Activated CD8-positive, alpha-beta memory T cell treated with anti-CD3 and anti-CD28 coated beads, Interleukin-2, amount 50 U/mL, for 24 hours (primary cell): ENCODE data around the gene FOXG1.

Source experiments
- DNase-seq: peaks from one replicate; pipeline ENCODE4 v3.0.0-alpha.2; 2020; ENCODE audit errors: extremely low read depth

The FOXG1 gene

DNA sequence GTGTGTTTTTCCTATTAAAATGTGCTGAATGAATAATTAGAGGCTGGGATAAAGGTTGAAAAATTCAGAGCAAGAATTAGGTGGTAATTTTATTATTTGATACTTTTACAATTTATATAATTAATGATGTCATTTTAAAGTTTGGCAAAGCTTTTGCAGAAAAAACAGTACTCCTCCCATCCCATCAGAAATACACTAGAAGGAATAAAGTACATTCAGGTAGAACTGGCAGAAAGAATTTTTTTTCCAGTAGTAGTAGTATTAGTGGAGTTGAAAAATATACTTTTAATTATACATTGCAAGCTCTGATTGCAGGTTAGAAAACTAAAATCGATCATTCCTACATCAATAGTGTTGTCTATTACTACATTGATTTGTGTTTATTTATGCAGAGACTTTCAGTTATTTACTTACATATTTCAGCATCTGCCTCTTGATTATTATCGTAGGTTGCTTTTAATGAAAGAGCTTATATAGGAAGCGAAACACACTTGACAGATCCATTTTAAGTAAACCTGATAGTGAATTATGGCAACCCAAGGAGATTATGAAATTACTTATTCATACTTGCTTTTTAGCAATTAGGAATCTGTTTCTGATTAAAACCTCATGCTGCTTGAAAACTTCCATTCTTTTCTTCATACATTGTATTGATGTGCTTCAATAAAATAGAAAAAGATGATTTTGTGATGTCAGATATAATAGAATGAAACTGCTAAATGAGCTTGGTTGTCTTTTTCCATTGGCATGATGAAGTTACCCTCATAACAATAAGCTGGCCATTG, 10.1 kb downstream of the FOXG1 start:
- no peak for DNase-seq

DNA sequence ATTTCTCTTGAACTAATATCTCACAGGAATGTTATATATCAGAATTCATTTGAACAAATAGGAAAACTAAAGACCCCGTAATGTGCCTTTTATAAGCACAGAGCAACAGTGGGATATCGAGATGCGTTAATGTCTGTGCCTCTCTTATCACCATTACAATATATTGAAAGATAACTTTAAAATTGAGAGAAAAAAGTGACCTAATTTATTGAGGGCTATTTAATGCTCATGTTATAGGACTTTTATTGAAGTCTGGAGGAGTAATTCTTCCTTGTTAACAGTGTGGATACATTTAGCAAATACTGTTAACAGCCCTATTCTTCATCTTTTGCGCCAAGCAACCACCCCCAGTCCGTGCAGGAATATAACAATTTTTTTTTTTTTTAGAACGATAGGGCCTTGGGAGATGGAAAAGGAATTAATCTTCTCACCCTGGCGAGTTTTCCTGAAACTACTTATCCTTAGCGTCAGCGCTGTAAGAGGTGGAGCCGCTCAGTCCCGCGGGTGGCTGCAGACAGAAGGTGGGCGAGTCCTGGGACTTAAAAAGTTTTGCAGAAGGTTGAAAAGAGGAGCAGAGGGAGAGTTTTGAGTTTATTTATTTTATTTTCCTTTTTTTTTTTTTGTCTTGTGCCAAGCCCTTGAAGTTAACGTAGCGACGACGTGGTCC, 11.0 kb downstream of the FOXG1 start:
- DNase-seq = no peak

DNA sequence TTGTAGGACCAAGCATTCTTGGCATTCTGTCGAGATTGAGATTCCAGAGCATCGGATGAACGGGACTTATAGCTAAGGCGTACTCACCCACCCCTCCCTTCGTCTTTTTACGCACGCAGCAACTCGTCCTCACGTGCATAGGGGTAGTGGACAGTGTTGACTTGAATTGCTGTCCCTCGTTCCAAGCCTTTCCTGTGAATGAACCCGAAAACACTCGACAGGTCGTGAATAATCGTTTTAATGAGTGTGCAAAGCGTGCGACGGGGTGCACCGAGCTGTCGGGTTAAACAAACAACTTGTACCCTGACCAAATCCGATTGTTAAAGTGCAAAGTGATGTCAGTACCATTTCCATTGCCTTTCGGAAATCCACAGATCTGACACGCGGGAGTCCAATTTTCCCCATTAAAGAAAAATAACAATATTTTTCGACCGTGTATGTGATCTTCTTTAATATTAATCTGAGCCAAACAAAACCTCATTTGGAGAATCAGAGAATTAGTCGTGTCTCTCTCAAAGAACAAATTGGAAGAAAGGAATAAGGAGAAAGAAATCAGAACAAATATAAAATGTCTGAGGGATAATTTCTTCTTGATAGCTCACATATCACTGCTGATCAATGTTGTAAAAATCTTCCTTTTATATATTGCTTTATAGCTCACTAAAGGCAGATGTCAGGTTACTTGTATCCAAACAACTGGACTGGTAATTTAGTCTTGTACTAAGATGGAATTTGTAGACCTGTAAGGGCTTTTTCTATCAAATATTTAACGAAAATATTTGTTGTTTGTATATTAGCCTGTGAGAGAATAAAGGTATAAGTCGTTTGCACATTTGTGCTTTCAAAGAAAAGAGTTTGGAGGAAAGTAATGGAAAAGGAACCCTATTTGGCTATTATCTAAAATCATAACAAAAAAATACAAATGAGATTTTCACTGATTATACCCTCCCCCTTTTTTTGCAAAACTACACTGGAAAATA, 11.8 kb downstream of the FOXG1 start:
- DNase-seq = no peak

DNA sequence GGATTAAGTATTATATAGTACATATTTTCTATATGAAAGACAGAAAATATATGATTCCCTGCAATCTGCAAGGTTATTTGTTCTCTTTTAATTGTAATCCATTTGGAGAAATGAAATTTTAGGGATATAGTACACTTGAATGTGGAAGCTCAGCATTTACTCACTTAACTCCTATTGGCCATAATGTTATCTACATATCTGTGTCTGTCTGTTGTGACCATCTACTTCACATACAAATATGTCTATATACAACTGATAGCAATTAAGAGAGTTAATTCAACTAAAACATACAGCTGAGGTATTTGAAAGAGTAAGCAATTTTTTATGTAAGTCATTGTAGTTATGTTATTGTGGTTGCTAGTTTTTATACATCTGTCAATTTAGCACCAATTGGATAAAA, 12.9 kb downstream of the FOXG1 start:
- no peak for DNase-seq

DNA sequence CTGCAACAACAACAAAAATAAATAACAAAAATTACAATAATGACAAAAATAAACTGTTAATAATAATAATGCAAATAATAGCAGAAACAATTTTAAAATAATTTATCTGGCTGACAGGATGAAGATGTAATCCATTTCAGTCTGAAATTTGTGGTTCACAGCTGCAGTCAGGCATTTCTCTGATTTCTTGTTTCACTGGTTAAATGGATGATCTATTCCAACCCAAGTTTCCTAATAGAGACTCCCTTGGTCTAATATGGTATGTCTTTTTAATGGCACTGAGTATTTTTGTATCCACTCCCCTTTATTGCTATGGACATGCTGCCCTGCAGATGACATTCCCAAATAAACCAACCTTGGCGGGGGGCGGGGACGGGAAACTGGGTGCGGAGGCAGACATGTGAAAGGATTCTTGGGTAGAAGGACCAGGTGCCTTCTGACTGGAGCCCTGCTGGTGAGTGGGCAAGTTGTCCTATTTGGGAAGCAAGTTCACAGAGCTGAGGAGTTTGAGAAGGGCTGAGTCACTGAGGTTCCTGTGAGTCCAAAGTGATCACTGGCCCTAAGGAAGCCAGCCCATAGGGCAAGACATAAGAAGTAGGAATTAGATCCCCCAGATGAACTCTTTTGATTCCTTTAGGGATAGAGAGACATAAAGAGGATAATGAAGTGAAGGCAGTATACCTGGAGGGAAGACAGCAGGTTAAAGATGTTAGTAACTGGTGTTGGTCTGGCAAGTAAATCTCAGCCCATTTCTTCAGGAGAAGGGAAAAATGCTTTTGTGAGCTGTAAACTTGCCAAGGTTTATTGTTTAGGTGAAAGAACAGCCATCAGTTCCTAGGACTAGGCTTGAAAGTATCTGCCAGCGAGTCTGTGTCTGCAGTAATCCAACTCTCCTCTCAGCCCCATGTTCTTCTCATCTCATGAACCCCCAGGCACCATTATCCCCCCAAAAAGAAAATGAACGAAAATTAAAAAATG, 14.5 kb downstream of the FOXG1 start:
- DNase-seq = no peak

DNA sequence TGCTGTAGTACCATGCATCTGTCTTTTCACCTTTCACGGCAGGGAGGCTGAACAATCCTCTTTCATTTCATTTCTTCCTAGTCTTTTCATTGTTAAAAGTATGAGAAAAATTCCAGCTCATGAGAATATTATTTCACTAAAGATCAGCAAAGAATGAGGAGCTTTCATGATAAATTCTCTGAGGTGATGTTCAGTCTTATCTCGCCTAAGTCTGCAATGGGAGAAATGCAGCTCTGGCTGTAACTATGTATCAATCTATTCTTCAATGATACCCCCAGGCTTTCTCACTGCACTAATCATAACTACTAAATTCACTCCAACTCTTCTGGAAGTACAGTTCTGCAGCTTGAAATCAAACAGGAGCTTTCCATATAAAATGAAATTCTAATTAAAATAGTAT, 15.7 kb downstream of the FOXG1 start:
- DNase-seq = no peak

DNA sequence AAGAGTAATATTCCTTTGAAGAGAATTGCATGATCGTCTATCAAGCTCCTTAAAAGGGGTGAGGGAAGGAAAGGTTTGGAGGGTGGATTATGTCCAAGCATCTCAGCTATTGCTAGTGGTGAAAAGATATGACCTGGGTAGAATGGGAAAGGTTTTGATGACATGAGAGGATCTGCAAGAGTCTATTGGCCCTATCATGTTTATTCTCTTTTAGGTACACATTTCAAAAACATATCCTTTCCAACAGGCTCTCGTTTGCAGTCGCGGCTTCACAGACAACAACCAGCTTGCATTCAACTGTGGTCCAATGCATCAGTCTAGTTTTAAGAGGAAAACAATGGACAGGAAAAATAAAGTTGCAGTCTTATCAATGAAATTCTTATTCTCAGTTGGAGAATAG, 17.1 kb downstream of the FOXG1 start:
- DNase-seq = no peak

DNA sequence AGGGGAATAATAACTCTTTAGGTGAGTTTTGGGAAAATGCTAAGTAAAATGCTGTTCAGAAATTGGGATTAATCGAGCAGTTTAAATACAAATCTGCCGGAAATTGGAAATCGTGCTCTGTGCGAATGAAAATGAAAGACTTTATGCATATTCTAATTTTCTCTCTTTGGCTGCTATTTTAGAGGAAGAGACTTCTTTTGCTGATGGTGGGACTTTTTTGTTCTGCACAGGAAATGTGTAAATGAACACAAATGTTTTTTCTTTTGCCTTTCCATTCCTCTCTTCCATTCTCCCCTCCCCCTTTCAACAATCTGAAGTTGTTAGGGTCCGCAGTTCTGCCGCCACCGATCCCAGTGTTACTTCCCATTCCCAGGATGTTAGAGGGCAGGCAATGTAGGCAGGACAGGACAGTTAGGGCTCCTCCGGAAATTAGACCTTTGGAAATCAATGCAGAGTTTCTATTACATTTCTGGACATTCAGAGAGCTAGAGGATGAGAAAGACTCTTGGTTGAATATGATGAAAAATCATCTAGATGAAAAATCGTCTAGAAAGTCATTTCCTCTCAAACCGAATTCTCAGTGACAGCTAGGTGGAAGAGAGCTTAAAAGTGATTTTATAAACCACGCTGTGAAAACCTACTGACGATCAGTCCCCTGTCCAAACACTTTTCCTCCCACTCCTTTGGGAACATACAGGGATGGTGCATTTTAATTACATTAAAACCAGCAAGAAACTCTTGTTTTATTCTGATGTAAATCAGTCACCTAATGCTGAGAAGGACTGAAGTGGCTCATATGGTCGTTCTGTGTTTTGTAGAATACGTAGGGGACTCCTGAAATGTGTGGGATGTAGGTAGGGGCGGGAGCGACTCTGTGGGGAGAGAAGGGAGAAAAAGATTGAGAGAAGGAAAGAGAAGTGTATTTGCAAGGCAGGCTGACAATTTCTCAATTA, 17.8 kb downstream of the FOXG1 start:
- DNase-seq = no peak

DNA sequence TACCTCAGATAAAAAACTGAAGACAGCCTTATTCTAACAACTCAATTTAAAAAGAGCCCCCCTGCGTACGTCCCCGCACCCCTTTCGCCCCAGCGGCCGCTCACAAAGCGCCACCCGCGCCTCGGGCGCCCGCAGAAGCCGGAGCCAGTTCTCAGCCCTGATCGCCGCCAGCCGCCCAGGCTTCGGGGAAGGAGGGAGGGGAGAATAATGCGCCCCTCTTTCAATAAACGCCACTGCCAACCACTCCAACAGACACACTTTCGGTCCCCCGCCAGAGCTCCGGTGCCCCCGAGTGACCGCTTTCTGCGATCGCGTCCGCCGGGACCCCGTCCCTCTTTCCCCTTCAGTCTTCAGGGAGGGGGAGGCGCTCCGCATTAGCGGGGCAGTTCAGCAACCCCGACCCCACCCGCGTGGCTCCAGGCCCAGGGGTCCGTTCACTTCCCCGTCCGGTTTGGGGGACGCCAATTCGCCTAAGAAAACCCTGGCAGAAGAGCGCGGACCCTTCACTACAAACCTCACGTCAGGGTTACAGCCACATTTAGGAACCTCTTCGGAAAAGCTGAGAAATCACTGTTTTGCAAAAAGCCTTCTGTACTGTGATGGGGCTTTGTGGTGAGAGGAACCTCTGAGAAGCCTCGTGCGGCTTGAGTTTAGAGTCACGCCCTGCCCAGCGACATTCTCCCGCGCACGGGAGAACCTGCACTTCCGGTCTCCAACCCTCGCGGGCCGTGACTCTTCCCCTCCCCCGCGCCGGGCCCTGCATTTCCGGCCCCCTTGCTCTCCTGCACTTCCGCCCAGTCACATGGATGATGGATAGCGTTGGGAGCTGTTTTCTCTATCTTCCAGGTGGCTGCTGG, 18.7 kb downstream of the FOXG1 start:
- no peak for DNase-seq

DNA sequence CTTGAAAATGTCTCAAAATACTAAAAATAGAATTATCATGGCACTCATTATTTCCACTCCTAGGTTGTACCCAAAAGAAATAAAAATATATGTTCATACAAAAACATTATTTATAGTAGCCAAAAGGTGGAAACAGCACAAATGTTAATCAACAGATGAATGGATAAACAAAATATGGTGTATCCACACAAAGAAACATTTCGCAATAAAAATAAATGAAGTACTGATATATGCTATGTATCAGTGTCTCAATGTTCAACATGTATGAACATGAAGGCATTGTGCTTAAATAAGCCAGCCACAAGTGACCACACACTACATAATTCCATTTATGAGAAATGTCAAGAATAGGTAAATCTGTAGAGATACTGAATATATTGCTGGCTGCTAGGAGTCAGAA, 40.9 kb downstream of the FOXG1 start:
- no peak for DNase-seq

DNA sequence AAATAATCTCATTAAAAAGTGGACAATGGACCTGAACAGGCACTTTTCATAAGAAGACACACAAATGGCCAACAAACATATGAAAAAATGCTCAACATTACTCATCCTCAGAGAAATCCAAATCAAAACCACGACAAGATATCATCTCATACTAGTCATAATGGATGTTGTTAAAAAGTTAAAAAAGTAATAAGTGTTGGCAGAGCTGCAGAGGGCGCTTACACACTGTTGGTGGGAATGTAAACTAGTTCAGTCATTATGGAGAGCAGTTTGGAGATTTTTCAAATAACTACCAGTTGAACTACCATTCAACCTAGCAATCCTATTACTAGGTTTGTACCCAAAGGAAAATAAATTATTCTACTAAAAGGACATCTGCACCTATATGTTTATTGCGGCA, 47.2 kb downstream of the FOXG1 start:
- DNase-seq = no peak
